ENCODE measurements around the gene TRIM27.
"Not testable (repeated sequence)": the region's sequence is repeated elsewhere in the genome, so short reads cannot be mapped to it uniquely, and the experiment has no call there.

TRIM27 gene

GRCh38 chr6:28862077-28862476, 61.7 kb downstream of the TRIM27 start:
- DNase-seq (ENCODE audit: low read depth) = no peak
- TF ChIP-seq CTCF (conservative IDR thresholded peaks at IDR 0.05; ENCODE audit: control insufficient read depth, insufficient read depth, low read depth, low read length) = no peak
- no peak overlapping the region for H3K4me3 ChIP-seq (ENCODE audit: control insufficient read depth, low read depth, low read length)

DNA sequence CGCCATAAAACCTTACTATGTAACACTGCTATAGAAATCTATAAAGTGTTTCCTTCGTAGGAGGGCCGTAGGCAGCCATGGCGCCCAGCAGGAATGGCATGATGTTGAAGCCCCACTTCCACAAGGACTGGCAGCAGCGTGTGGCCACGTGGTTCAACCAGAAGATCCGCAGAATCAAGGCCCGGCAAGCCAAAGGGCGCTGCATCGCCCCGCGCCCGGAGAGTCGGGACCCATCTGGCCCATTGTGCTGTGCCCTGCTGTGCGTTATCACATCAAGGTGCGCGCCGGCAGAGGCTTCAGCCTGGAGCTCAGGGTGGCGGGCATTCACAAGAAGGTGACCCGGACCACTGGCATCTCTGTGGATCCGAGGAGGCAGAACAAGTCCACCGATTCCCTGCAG, 62.4 kb downstream of the TRIM27 start:
- TF ChIP-seq CTCF (conservative IDR thresholded peaks at IDR 0.05; ENCODE audit: control insufficient read depth, insufficient read depth, low read depth, low read length) = no peak
- no peak for DNase-seq (ENCODE audit: low read depth)
- H3K4me3 ChIP-seq (ENCODE audit: control insufficient read depth, low read depth, low read length) = no peak overlapping the region

- no peak for TF ChIP-seq CTCF (conservative IDR thresholded peaks at IDR 0.05; ENCODE audit: control insufficient read depth, insufficient read depth, low read depth, low read length)
- DNase-seq (ENCODE audit: low read depth) = no peak
- no peak overlapping the region for H3K4me3 ChIP-seq (ENCODE audit: control insufficient read depth, low read depth, low read length)
Measured at GRCh38 chr6:28860581-28860980, 63.2 kb downstream of the TRIM27 start.

DNA sequence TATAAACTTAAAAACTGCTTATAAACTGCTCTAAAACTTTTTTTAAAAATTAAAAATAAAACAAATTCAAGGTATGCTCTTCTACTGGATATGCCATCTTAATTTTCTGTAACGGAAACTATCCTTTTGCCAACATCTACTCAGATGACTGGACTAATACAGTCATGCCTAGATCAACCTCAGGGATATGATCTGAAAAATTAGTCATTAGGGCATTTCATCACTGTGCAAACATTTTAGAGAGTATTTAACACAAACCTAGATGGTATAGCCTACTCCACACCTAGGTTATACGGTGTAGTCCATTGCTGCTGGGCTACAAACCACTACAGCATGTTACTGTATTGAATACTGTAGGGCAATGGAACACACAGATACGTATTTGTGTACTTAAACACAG, 64.8 kb downstream of the TRIM27 start:
- TF ChIP-seq CTCF (conservative IDR thresholded peaks at IDR 0.05; ENCODE audit: control insufficient read depth, insufficient read depth, low read depth, low read length) = no peak
- DNase-seq (ENCODE audit: low read depth) = no peak
- no peak overlapping the region for H3K4me3 ChIP-seq (ENCODE audit: control insufficient read depth, low read depth, low read length)

DNA sequence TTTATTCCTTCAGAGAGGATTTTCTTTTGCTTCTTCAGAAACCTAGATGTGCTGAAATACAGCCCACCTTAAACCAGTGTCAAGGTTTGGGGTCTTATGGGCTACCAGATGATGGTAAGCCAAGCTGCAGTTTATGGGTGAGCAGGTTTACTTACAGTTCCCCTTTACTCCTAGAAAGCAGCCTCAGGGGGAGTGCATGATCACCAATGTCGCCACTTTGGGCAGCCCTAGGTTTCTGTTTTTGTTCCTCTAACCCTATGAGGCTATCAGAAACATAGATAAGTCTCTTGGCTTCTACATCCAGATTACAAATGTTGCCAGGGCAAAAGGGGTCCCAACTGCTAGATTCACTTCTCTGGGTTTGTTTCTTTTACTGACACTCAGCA, 67.2 kb downstream of the TRIM27 start:
- H3K4me3 ChIP-seq (ENCODE audit: control insufficient read depth, low read depth, low read length) = no peak overlapping the region
- no peak for DNase-seq (ENCODE audit: low read depth)
- no peak for TF ChIP-seq CTCF (conservative IDR thresholded peaks at IDR 0.05; ENCODE audit: control insufficient read depth, insufficient read depth, low read depth, low read length)

GRCh38 chr6:28854405-28854804, 69.4 kb downstream of the TRIM27 start:
- not testable (repeated sequence) for H3K4me3 ChIP-seq (ENCODE audit: control insufficient read depth, low read depth, low read length); DNase-seq (ENCODE audit: low read depth)
